Epithelial cell of proximal tubule (primary cell): ENCODE results near the gene PRKD1. TPM values are rescaled to one million over a fixed set of nuclear protein-coding genes. Genes with fewer than 3 reads are reported as not detected.

Experiments
- DNase-seq: peaks from one replicate; pipeline ENCODE4 v3.0.0-alpha.2; 2011; ENCODE audit warnings: low read depth
- H3K4me3 ChIP-seq: 2 replicates; pipeline ENCODE4 v1.5.1; 2011; ENCODE audit warnings: low read depth, mild to moderate bottlenecking, low read length
- total RNA-seq: library from RNA; depleted of rRNA; stranded (reverse); fragments of >200 nt; gene quantifications from 2 replicates; pipeline ENCODE4 v1.2.3, GENCODE V29; 2015
- TF ChIP-seq, protein P1 (sequence below): conservative IDR thresholded peaks from 2 replicates; pipeline ENCODE4 v1.5.1; 2012; ENCODE audit warnings: low read depth, mild to moderate bottlenecking, low read length

Gene PRKD1
- total RNA-seq, 1 donor from 2014 or later, result 6.5 TPM

- no peak for DNase-seq
- H3K4me3 ChIP-seq, result no peak overlapping the region
- TF ChIP-seq, protein P1, sequence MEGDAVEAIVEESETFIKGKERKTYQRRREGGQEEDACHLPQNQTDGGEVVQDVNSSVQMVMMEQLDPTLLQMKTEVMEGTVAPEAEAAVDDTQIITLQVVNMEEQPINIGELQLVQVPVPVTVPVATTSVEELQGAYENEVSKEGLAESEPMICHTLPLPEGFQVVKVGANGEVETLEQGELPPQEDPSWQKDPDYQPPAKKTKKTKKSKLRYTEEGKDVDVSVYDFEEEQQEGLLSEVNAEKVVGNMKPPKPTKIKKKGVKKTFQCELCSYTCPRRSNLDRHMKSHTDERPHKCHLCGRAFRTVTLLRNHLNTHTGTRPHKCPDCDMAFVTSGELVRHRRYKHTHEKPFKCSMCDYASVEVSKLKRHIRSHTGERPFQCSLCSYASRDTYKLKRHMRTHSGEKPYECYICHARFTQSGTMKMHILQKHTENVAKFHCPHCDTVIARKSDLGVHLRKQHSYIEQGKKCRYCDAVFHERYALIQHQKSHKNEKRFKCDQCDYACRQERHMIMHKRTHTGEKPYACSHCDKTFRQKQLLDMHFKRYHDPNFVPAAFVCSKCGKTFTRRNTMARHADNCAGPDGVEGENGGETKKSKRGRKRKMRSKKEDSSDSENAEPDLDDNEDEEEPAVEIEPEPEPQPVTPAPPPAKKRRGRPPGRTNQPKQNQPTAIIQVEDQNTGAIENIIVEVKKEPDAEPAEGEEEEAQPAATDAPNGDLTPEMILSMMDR, result no peak
Measured at GRCh38 chr14:29803045-29803444, 124.6 kb downstream of the PRKD1 start.

DNA sequence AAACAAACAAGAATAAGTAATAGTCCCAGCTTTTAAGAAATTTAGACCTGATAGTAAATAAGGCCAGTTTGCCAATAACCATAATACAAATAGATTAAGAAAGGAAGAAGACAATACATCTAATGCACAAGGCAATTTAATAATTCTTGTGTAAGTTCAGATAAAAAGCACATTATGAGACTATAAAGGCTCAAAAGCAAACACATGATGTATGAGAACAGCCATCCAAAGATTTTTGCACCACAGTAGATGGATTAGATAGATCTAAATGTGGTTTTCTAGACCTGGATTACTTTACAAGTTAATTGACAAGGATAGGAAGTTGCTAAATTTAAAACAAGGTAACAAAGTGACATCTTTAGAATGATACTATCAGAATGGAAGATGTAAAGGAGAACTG lies 125.4 kb downstream of the PRKD1 start:
- no peak overlapping the region for H3K4me3 ChIP-seq
- TF ChIP-seq, protein P1, result no peak
- DNase-seq, result no peak

DNA sequence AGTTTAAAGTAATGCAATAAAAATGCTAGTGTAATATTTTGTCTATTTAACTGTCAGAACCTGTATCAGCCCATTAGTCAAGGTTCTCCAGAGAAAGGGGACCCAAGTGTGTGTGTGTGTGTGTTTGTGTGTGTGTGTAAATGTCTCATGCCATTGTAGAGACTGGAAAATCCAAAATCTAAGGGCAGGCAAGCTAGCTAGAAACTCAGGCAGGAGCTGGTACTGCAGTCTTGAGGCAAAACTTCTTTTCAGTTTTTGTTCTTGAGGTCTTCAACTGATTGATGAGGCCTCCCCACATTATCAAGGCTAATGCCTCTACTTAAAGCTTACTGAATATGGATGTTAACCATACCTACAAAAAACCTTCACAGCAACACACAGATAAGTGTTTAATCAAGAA lies 126.7 kb downstream of the PRKD1 start:
- no peak for DNase-seq
- no peak overlapping the region for H3K4me3 ChIP-seq
- TF ChIP-seq, protein P1, result peak; percentile 24

GRCh38 chr14:29799464-29800095 lies 128.1 kb downstream of the PRKD1 start:
- DNase-seq, result no peak
- TF ChIP-seq, protein P1, result no peak
- no peak overlapping the region for H3K4me3 ChIP-seq

GRCh38 chr14:29798811-29799210 lies 128.8 kb downstream of the PRKD1 start:
- H3K4me3 ChIP-seq, result no peak overlapping the region
- DNase-seq, result no peak
- TF ChIP-seq, protein P1, result no peak

DNA sequence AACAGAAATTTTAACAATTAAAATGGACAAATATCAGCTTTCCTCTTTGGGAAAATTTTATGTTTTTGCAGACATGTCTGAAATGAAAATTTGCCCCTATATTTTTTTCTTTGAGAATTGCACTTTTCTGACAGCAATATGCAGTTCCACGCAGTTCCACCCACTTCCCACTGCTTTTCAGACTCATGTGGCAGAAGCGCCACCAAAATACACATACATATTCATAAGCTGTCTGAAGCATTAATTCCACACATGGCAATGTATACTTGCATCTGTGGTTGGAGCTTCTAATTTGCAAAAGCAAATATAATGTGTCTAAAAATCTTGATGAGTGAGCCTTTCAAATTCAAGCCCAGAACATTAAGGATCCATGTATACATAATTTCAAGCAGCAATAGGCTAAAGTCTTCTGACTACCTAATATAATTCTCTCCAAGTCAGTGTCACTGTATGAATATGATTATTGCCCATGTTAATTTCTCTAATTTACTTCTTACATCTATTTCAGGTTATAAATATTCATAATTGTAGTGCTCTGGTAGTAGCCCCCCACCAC lies 129.5 kb downstream of the PRKD1 start:
- H3K4me3 ChIP-seq, result no peak overlapping the region
- TF ChIP-seq, protein P1, result no peak
- no peak for DNase-seq

DNA sequence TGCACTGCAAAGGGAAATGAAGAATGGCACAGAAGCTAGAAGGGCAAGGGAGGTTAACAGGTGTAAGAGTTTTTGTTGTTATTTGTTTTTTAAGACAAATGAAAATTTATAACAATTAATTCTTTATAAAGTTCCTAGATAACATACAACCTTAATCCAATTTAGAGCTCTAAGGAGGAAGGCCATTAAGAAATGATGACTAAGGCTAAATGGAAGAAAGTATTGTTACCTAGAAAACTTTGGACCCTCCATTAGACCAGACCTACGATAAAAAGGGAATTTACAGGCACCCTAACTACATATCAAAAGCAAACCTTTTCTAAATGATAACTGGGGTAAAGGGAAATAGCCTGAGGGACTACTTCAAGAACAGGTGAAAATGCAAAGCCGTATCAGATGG lies 130.8 kb downstream of the PRKD1 start:
- TF ChIP-seq, protein P1, result no peak
- H3K4me3 ChIP-seq, result no peak overlapping the region
- DNase-seq, result no peak
